Liver (tissue), 9 donors: ENCODE data around the gene CLEC20A. TPM values are rescaled to one million over a fixed set of nuclear protein-coding genes. Genes with fewer than 3 reads are reported as not detected.
A peak's percentile ranks its signal among the peaks of the same experiment; 100 is the strongest.

Source experiments
- DNase-seq: peaks from one replicate; pipeline ENCODE4 v3.0.0-alpha.2; 2017; ENCODE audit warnings: low spot score
- H3K27ac ChIP-seq, 2 donors: one replicate each; pipeline ENCODE4 v1.7.0; 2013; ENCODE audit warnings: inconsistent platforms in 2 of 2, low read length in 2 of 2, control low read depth in 1 of 2, low read depth in 1 of 2, mild to moderate bottlenecking in 1 of 2
- H3K27me3 ChIP-seq, 4 donors: one replicate each; pipeline versions ENCODE4 v1.6.1 to v1.7.0; 2013; ENCODE audit warnings: low read length in 3 of 4, inconsistent platforms in 1 of 4, mild to moderate bottlenecking in 1 of 4, moderate library complexity in 1 of 4; ENCODE audit not compliant: control insufficient read depth in 4 of 4, insufficient read depth in 4 of 4
- H3K36me3 ChIP-seq, 4 donors: one replicate each; pipeline versions ENCODE4 v1.6.1 to v1.7.0; 2013; ENCODE audit warnings: low read length in 3 of 4, mild to moderate bottlenecking in 3 of 4, low read depth in 1 of 4, moderate library complexity in 1 of 4; ENCODE audit not compliant: control insufficient read depth in 4 of 4, insufficient read depth in 3 of 4
- H3K4me1 ChIP-seq, 4 donors: one replicate each; pipeline versions ENCODE4 v1.6.1 to v1.7.0; 2013; ENCODE audit warnings: low read length in 3 of 4, mild to moderate bottlenecking in 3 of 4, moderate library complexity in 1 of 4; ENCODE audit not compliant: control insufficient read depth in 4 of 4, insufficient read depth in 4 of 4
- H3K4me3 ChIP-seq, 3 donors: one replicate each; pipeline versions ENCODE4 v1.6.1 to v1.7.0; 2013; ENCODE audit warnings: low read length in 3 of 3, control low read depth in 1 of 3, low read depth in 1 of 3, mild to moderate bottlenecking in 1 of 3
- H3K9ac ChIP-seq, 2 donors: one replicate each; pipeline ENCODE4 v1.7.0; 2013; ENCODE audit warnings: low read length in 2 of 2, mild to moderate bottlenecking in 2 of 2, moderate library complexity in 2 of 2, control low read depth in 1 of 2, low read depth in 1 of 2
- H3K9me3 ChIP-seq, 4 donors: one replicate each; pipeline versions ENCODE4 v1.6.1 to v1.7.0; 2013; ENCODE audit warnings: low read length in 3 of 4; ENCODE audit not compliant: control insufficient read depth in 4 of 4
- EGR1 ChIP-seq, 2 donors: IDR thresholded peaks; 2 replicates each; pipeline ENCODE4 v1.6.1; 2016 to 2018; ENCODE audit warnings: antibody characterized with exemption in 2 of 2, low read depth in 2 of 2
- FOXA2 ChIP-seq: IDR thresholded peaks from 2 replicates; pipeline ENCODE4 v1.6.1; 2016; ENCODE audit warnings: antibody characterized with exemption
- GABPA ChIP-seq, 2 donors: IDR thresholded peaks in 1 of 2; conservative IDR thresholded peaks in 1 of 2; 2 replicates each; pipeline ENCODE4 v1.6.1; 2016; ENCODE audit warnings: antibody characterized with exemption in 2 of 2, mild to moderate bottlenecking in 1 of 2, moderate library complexity in 1 of 2
- HNF4A ChIP-seq, 2 donors: conservative IDR thresholded peaks; 2 replicates each; pipeline ENCODE4 v1.6.1; 2016; ENCODE audit warnings: antibody characterized with exemption in 2 of 2, mild to moderate bottlenecking in 2 of 2
- JUND ChIP-seq, 2 donors: IDR thresholded peaks; 2 replicates each; pipeline ENCODE4 v1.6.1; 2016; ENCODE audit warnings: antibody characterized with exemption in 2 of 2
- MAX ChIP-seq: IDR thresholded peaks from 2 replicates; pipeline ENCODE4 v1.6.1; 2016; ENCODE audit warnings: antibody characterized with exemption
- NR2F2 ChIP-seq: IDR thresholded peaks from 2 replicates; pipeline ENCODE4 v1.6.1; 2016; ENCODE audit warnings: antibody characterized with exemption
- RAD21 ChIP-seq, 2 donors: IDR thresholded peaks; 2 replicates each; pipeline ENCODE4 v1.6.1; 2016; ENCODE audit warnings: antibody characterized with exemption in 2 of 2, mild to moderate bottlenecking in 2 of 2
- RXRA ChIP-seq, 2 donors: IDR thresholded peaks; 2 replicates each; pipeline ENCODE4 v1.6.1; 2017 to 2018; ENCODE audit warnings: antibody characterized with exemption in 2 of 2, mild to moderate bottlenecking in 1 of 2
- TAF1 ChIP-seq: conservative IDR thresholded peaks from 2 replicates; pipeline ENCODE4 v1.6.1; 2016; ENCODE audit warnings: antibody characterized with exemption, mild to moderate bottlenecking
- YY1 ChIP-seq: IDR thresholded peaks from 2 replicates; pipeline ENCODE4 v1.6.1; 2016; ENCODE audit warnings: antibody characterized with exemption, mild to moderate bottlenecking
- WGBS: extraction: QIAGEN DNeasy Blood & Tissue Kit; methylation state at CpG from one replicate; pipeline ENCODE4 v1.1.7; 2013; 5-methylcytosine and 5-hydroxymethylcytosine counted together
- polyA plus RNA-seq, 2 donors: library from polyadenylated mRNA; stranded (reverse) in 1 of 2; unstranded in 1 of 2; fragments of 200-250 nt in 1 of 2; fragments of >200 nt in 1 of 2; fragmentation: Nextera tagmentation in 1 of 2; extraction: Ambion mirVana in 1 of 2; gene quantifications; one replicate each; pipeline versions ENCODE4 v1.2.1 to v1.2.3, GENCODE V29; 2013 to 2015
- total RNA-seq, 2 donors: library from RNA; depleted of rRNA; stranded (reverse); fragments of >200 nt; gene quantifications; one replicate each; pipeline ENCODE4 v1.2.3, GENCODE V29; 2014
- TF ChIP-seq, protein P1 (sequence below): IDR thresholded peaks from 2 replicates; pipeline ENCODE4 v1.6.1; 2016; ENCODE audit warnings: antibody characterized with exemption
- TF ChIP-seq, protein P2 (sequence below): fragments of 150-350 bp; IDR thresholded peaks from 2 replicates; pipeline ENCODE4 v1.5.1; 2017; ENCODE audit warnings: improper control_type of control experiment, low read depth, low read length; ENCODE audit not compliant: missing input control
- TF ChIP-seq, protein P3 (sequence below): IDR thresholded peaks from 2 replicates; pipeline ENCODE4 v1.6.1; 2016; ENCODE audit warnings: antibody characterized with exemption, mild to moderate bottlenecking
- TF ChIP-seq, protein P4 (sequence below): IDR thresholded peaks from 2 replicates; pipeline ENCODE4 v1.6.1; 2016; ENCODE audit warnings: antibody characterized with exemption
- donor health status: healthy.
- donor health status: healthy.
- donor health status: healthy.
- donor health status: healthy.
- donor health status: healthy.

Gene CLEC20A
- total and polyA plus RNA-seq, 4 donors: 0.33 TPM; not detected in 3

- Histone ChIP-seq H3K4me1 (peaks cover 2 to 30% (median 15%) of the 10 kb centered on the region in 4 donors), H3K4me3 (no peak overlapping the region), H3K27me3 (no peaks in the 10 kb centered on the region), H3K36me3 (no peaks in the 10 kb centered on the region), H3K9ac (no peak overlapping the region), H3K27ac (peak overlapping the region; percentile 72 to 90), H3K9me3 (no peaks in the 10 kb centered on the region)
- TF ChIP-seq, protein P1, sequence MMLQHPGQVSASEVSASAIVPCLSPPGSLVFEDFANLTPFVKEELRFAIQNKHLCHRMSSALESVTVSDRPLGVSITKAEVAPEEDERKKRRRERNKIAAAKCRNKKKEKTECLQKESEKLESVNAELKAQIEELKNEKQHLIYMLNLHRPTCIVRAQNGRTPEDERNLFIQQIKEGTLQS: no peak
- TF ChIP-seq RAD21 (IDR thresholded peaks at IDR 0.05): no peak
- TF ChIP-seq RXRA (IDR thresholded peaks at IDR 0.05): no peak
- TF ChIP-seq EGR1 (IDR thresholded peaks at IDR 0.05; ENCODE audit: low read depth in 2 of 2): no peak
- TF ChIP-seq JUND (IDR thresholded peaks at IDR 0.05): no peak
- TF ChIP-seq, protein P2, sequence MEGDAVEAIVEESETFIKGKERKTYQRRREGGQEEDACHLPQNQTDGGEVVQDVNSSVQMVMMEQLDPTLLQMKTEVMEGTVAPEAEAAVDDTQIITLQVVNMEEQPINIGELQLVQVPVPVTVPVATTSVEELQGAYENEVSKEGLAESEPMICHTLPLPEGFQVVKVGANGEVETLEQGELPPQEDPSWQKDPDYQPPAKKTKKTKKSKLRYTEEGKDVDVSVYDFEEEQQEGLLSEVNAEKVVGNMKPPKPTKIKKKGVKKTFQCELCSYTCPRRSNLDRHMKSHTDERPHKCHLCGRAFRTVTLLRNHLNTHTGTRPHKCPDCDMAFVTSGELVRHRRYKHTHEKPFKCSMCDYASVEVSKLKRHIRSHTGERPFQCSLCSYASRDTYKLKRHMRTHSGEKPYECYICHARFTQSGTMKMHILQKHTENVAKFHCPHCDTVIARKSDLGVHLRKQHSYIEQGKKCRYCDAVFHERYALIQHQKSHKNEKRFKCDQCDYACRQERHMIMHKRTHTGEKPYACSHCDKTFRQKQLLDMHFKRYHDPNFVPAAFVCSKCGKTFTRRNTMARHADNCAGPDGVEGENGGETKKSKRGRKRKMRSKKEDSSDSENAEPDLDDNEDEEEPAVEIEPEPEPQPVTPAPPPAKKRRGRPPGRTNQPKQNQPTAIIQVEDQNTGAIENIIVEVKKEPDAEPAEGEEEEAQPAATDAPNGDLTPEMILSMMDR: no peak
- no peak for TF ChIP-seq FOXA2
- no peak for TF ChIP-seq NR2F2
- TF ChIP-seq, protein P3, sequence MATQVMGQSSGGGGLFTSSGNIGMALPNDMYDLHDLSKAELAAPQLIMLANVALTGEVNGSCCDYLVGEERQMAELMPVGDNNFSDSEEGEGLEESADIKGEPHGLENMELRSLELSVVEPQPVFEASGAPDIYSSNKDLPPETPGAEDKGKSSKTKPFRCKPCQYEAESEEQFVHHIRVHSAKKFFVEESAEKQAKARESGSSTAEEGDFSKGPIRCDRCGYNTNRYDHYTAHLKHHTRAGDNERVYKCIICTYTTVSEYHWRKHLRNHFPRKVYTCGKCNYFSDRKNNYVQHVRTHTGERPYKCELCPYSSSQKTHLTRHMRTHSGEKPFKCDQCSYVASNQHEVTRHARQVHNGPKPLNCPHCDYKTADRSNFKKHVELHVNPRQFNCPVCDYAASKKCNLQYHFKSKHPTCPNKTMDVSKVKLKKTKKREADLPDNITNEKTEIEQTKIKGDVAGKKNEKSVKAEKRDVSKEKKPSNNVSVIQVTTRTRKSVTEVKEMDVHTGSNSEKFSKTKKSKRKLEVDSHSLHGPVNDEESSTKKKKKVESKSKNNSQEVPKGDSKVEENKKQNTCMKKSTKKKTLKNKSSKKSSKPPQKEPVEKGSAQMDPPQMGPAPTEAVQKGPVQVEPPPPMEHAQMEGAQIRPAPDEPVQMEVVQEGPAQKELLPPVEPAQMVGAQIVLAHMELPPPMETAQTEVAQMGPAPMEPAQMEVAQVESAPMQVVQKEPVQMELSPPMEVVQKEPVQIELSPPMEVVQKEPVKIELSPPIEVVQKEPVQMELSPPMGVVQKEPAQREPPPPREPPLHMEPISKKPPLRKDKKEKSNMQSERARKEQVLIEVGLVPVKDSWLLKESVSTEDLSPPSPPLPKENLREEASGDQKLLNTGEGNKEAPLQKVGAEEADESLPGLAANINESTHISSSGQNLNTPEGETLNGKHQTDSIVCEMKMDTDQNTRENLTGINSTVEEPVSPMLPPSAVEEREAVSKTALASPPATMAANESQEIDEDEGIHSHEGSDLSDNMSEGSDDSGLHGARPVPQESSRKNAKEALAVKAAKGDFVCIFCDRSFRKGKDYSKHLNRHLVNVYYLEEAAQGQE: no peak
- DNase-seq: no peak
- WGBS: 95% methylated on average over 5 of the region's 5 CpGs
These were observed 39.6 kb upstream of the CLEC20A start for GRCh38 chr1:178536329-178536728.

DNA sequence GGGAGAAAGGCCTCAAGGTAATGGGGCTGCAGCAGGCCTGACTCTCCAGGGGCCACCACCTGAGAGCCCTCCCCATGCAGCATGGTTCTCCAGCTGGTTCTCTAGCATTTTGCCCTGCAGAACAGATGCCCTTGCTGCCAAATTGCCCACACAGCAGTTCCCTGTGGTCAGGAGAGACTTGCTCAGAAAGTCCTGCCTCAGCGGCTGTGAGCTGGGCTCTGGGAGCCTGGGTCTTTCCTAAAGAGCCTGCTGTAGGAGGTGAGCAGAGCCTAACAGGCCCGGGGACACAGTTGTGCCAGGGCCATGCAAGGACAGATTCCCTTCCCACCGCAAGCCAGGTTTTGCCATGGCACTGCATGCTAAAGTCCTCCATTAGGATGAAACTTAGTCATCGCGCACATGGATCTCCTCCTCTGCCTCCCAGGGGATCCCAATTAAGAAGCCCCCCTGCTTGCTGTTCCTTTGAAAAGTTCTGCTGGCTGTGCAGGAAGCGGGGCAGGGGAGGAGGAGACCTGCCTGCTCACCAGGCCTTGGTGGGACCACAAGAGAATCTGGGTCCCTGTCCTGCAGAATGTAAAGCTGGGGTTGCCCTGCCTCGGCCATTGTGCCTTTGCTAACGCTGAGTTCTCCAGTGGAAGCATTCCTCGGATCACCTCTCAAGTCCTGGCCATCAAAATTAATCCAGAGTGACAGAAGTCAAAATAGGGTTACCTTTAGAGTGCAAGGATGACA is 37.5 kb upstream of the CLEC20A start:
- H3K27me3 ChIP-seq: no peaks in the 10 kb centered on the region
- no peak overlapping the region for H3K9ac ChIP-seq
- no peak overlapping the region for H3K27ac ChIP-seq
- peaks cover 0 to 30% (median 16%) of the 10 kb centered on the region in 4 donors for H3K4me1 ChIP-seq
- TF ChIP-seq EGR1 (IDR thresholded peaks at IDR 0.05; ENCODE audit: low read depth in 2 of 2) (no peak), NR2F2 (no peak), MAX (no peak), TAF1 (no peak), YY1 (no peak), JUND (IDR thresholded peaks at IDR 0.05) (no peak), FOXA2 (no peak), HNF4A (conservative IDR thresholded peaks at IDR 0.05) (no peak), GABPA (IDR thresholded peaks at IDR 0.05 in 1 of 2, conservative IDR thresholded peaks at IDR 0.05 in 1 of 2) (no peak), RAD21 (IDR thresholded peaks at IDR 0.05) (no peak)
- TF ChIP-seq, protein P3: no peak
- TF ChIP-seq, protein P4, sequence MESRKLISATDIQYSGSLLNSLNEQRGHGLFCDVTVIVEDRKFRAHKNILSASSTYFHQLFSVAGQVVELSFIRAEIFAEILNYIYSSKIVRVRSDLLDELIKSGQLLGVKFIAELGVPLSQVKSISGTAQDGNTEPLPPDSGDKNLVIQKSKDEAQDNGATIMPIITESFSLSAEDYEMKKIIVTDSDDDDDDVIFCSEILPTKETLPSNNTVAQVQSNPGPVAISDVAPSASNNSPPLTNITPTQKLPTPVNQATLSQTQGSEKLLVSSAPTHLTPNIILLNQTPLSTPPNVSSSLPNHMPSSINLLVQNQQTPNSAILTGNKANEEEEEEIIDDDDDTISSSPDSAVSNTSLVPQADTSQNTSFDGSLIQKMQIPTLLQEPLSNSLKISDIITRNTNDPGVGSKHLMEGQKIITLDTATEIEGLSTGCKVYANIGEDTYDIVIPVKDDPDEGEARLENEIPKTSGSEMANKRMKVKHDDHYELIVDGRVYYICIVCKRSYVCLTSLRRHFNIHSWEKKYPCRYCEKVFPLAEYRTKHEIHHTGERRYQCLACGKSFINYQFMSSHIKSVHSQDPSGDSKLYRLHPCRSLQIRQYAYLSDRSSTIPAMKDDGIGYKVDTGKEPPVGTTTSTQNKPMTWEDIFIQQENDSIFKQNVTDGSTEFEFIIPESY: no peak
- no peaks in the 10 kb centered on the region for H3K36me3 ChIP-seq
- H3K4me3 ChIP-seq: no peak overlapping the region
- WGBS: 97% methylated on average over 9 of the region's 9 CpGs
- H3K9me3 ChIP-seq: no peaks in the 10 kb centered on the region
- no peak for DNase-seq
